Measurements from ENCODE around the gene AHNAK.

AHNAK gene

DNA sequence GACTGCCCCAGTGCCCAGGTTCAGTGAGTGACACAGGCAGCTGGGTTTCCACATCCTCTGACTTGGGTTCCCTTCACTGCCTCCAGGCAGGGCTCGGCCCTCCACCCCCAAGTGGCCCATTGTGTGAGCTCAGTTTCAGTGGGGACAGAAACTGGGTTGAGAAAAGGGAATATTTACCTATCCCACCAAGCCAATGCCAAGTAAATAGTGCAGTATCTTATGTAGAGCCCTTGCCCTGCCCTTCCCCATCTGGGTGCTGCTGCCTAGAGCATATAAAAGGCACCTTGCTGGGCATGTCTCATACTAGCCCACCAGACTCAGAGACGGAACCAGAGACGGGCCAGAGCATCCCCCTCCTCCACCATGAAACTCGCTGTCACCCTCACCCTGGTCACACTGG lies 127.9 kb downstream of the AHNAK start, which contains the start of gene SCGB1A1:
Gene SCGB1A1 (plus strand): TSS at position 301 of the 400 bp plus-strand sequence. CDS start 63 bp downstream, at position 364.
- H3K4me3 ChIP-seq (ENCODE audit: low read depth, low read length) = no peak within 1 kb of the TSS
- no peak for DNase-seq (ENCODE audit: low read depth)
- TF ChIP-seq, protein P1, sequence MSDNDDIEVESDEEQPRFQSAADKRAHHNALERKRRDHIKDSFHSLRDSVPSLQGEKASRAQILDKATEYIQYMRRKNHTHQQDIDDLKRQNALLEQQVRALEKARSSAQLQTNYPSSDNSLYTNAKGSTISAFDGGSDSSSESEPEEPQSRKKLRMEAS (IDR thresholded peaks at IDR 0.05; ENCODE audit: low read depth, low read length) = no peak
- TF ChIP-seq, protein P2, sequence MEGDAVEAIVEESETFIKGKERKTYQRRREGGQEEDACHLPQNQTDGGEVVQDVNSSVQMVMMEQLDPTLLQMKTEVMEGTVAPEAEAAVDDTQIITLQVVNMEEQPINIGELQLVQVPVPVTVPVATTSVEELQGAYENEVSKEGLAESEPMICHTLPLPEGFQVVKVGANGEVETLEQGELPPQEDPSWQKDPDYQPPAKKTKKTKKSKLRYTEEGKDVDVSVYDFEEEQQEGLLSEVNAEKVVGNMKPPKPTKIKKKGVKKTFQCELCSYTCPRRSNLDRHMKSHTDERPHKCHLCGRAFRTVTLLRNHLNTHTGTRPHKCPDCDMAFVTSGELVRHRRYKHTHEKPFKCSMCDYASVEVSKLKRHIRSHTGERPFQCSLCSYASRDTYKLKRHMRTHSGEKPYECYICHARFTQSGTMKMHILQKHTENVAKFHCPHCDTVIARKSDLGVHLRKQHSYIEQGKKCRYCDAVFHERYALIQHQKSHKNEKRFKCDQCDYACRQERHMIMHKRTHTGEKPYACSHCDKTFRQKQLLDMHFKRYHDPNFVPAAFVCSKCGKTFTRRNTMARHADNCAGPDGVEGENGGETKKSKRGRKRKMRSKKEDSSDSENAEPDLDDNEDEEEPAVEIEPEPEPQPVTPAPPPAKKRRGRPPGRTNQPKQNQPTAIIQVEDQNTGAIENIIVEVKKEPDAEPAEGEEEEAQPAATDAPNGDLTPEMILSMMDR (IDR thresholded peaks at IDR 0.05; ENCODE audit: low read depth, low read length) = no peak
- no peak for TF ChIP-seq MYC (IDR thresholded peaks at IDR 0.05; ENCODE audit: low read depth, low read length)
- no peak for TF ChIP-seq POLR2A (IDR thresholded peaks at IDR 0.05; ENCODE audit: extremely low read depth, insufficient read length)

DNA sequence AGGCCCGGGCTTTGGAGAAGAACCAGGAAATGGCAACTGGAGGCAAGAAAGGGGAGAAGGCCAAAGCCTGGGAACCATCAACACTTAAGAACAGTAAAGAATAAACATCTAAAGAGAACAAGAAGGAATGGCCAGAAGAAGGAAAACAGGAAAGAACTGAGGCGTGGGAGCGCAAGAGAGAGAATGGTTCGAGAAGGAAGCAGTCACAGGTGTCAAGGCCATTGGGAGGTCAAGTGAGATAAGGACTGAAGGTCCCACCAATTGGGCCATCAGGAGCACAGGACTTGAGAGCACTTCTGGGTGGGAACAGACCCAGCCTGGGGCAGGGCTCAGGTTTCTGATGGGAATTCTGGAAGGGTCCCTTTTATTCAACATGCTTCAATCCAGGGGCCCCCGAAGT lies 128.5 kb downstream of the AHNAK start:
- no peak for DNase-seq (ENCODE audit: low read depth)
- H3K4me3 ChIP-seq (ENCODE audit: low read depth, low read length) = no peak overlapping the region
- TF ChIP-seq, protein P1 (IDR thresholded peaks at IDR 0.05; ENCODE audit: low read depth, low read length) = no peak
- TF ChIP-seq, protein P2 (IDR thresholded peaks at IDR 0.05; ENCODE audit: low read depth, low read length) = no peak
- no peak for TF ChIP-seq MYC (IDR thresholded peaks at IDR 0.05; ENCODE audit: low read depth, low read length)
- no peak for TF ChIP-seq POLR2A (IDR thresholded peaks at IDR 0.05; ENCODE audit: extremely low read depth, insufficient read length)

DNA sequence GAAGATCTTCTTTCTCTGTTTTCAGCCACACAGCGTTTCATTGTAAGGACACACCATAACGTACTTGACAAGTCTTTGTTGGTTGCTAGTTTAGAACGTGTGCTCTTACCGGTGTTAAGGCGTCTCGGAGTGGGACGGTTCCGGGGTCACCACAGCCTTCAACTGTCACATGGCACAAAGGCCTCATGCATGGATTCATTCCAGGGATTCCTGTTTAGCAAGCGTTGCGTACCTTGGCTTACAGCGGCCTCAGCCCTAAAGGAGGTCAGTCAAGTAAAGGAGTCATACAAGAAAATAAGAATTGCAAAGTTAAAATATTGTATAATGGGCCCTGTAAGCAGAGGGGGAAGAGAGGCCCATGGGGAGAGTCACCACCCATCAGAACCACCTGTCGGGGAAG lies 130.0 kb downstream of the AHNAK start:
- no peak for DNase-seq (ENCODE audit: low read depth)
- no peak overlapping the region for H3K4me3 ChIP-seq (ENCODE audit: low read depth, low read length)
- TF ChIP-seq MYC (IDR thresholded peaks at IDR 0.05; ENCODE audit: low read depth, low read length) (no peak), POLR2A (IDR thresholded peaks at IDR 0.05; ENCODE audit: extremely low read depth, insufficient read length) (no peak)
- TF ChIP-seq, protein P2 (IDR thresholded peaks at IDR 0.05; ENCODE audit: low read depth, low read length) = no peak
- TF ChIP-seq, protein P1 (IDR thresholded peaks at IDR 0.05; ENCODE audit: low read depth, low read length) = no peak

DNA sequence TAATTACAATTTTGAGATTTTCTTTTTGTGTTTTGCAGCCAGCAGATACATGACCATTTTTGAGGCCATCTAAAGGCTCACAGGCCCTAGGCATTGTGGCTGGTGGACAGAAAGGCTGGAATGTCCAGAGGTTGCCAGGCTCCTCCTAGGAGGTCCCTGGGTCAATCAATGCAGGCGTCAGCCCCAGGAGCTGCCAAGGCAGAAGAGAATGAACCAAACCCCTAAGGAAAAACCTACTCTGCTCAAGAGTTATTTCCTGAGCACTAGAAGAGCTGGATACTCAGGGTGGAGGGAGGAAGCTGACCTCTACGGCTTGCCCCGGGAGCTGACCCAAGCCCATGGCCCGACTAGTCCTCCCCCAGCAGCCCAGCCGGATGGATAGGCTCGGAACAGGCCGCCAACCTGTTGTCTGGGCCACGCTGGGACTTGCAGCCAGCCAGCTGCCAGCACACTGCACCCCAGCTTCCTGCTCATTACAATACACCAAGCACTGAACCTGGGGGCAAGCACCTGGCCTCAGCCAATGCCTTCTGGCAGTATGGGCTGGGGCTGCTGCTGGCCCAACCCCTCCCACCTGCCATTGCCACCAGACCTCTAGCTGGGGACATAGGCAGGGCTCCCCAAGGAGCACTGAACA lies 133.4 kb downstream of the AHNAK start:
- no peak for TF ChIP-seq MYC (IDR thresholded peaks at IDR 0.05; ENCODE audit: low read depth, low read length)
- TF ChIP-seq, protein P2 (IDR thresholded peaks at IDR 0.05; ENCODE audit: low read depth, low read length) = no peak
- TF ChIP-seq, protein P1 (IDR thresholded peaks at IDR 0.05; ENCODE audit: low read depth, low read length) = no peak
- TF ChIP-seq POLR2A (IDR thresholded peaks at IDR 0.05; ENCODE audit: extremely low read depth, insufficient read length) = no peak
- H3K4me3 ChIP-seq (ENCODE audit: low read depth, low read length) = no peak overlapping the region
- DNase-seq (ENCODE audit: low read depth) = no peak

DNA sequence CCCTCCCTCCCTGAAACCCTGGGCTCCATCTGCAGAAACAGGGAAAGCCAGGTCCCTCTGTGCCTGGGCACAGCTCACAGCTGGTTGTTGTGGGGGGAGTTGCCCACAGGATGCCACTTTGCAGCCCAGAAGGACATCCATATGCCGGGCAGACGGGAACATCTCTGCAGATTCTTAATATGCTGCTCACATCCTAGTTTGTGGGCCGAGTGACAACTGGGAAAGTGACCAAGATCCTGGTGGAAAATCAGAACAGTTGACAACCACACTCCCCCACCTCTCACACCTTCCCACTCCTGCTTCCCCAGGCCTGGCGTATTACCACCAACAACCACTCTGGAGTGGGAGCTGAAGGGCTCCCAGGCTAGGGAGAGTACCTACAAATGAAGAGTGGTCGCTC lies 135.1 kb downstream of the AHNAK start:
- no peak for DNase-seq (ENCODE audit: low read depth)
- no peak for TF ChIP-seq POLR2A (IDR thresholded peaks at IDR 0.05; ENCODE audit: extremely low read depth, insufficient read length)
- no peak for TF ChIP-seq MYC (IDR thresholded peaks at IDR 0.05; ENCODE audit: low read depth, low read length)
- TF ChIP-seq, protein P1 (IDR thresholded peaks at IDR 0.05; ENCODE audit: low read depth, low read length) = no peak
- TF ChIP-seq, protein P2 (IDR thresholded peaks at IDR 0.05; ENCODE audit: low read depth, low read length) = no peak

More for the DNA sequence above, 135.1 kb downstream of the AHNAK start:
- no peak overlapping the region for H3K4me3 ChIP-seq (ENCODE audit: low read depth, low read length)
